Measurements from ENCODE around the gene VSIR.

Gene VSIR

GRCh38 chr10:71782221-71782916, 9.0 kb upstream of the VSIR start:
- TF ChIP-seq SIN3A (IDR thresholded peaks at IDR 0.05; ENCODE audit: borderline replicate concordance, insufficient read depth, low read length) (no peak), REST (IDR thresholded peaks at IDR 0.05; ENCODE audit: insufficient read depth in 1 of 2, low read depth in 2 of 2, low read length in 2 of 2) (no peak), FOXP2 (optimal IDR thresholded peaks at IDR 0.05; ENCODE audit: borderline replicate concordance, extremely low read depth, extremely low read length, insufficient read depth) (no peak), TAF1 (IDR thresholded peaks at IDR 0.05; ENCODE audit: borderline replicate concordance, insufficient read depth, low read length) (no peak), POLR2AphosphoS5 (IDR thresholded peaks at IDR 0.05; ENCODE audit: low read depth, low read length) (no peak)

GRCh38 chr10:71780719-71781118, 7.4 kb upstream of the VSIR start:
- TF ChIP-seq SIN3A (IDR thresholded peaks at IDR 0.05; ENCODE audit: borderline replicate concordance, insufficient read depth, low read length) = no peak
- no peak for TF ChIP-seq REST (IDR thresholded peaks at IDR 0.05; ENCODE audit: insufficient read depth in 1 of 2, low read depth in 2 of 2, low read length in 2 of 2)
- TF ChIP-seq TAF1 (IDR thresholded peaks at IDR 0.05; ENCODE audit: borderline replicate concordance, insufficient read depth, low read length) = no peak
- TF ChIP-seq FOXP2 (optimal IDR thresholded peaks at IDR 0.05; ENCODE audit: borderline replicate concordance, extremely low read depth, extremely low read length, insufficient read depth) = no peak
- no peak for TF ChIP-seq POLR2AphosphoS5 (IDR thresholded peaks at IDR 0.05; ENCODE audit: low read depth, low read length)

- TF ChIP-seq POLR2AphosphoS5 (IDR thresholded peaks at IDR 0.05; ENCODE audit: low read depth, low read length) = no peak
Observed at GRCh38 chr10:71780156-71780555, 6.8 kb upstream of the VSIR start.

- TF ChIP-seq FOXP2 (optimal IDR thresholded peaks at IDR 0.05; ENCODE audit: borderline replicate concordance, extremely low read depth, extremely low read length, insufficient read depth) = no peak
- no peak for TF ChIP-seq TAF1 (IDR thresholded peaks at IDR 0.05; ENCODE audit: borderline replicate concordance, insufficient read depth, low read length)
- no peak for TF ChIP-seq SIN3A (IDR thresholded peaks at IDR 0.05; ENCODE audit: borderline replicate concordance, insufficient read depth, low read length)
- no peak for TF ChIP-seq POLR2AphosphoS5 (IDR thresholded peaks at IDR 0.05; ENCODE audit: low read depth, low read length)
- TF ChIP-seq REST (IDR thresholded peaks at IDR 0.05; ENCODE audit: insufficient read depth in 1 of 2, low read depth in 2 of 2, low read length in 2 of 2) = no peak
Observed at GRCh38 chr10:71779641-71780040, 6.3 kb upstream of the VSIR start.

- TF ChIP-seq POLR2AphosphoS5 (IDR thresholded peaks at IDR 0.05; ENCODE audit: low read depth, low read length) = no peak
- no peak for TF ChIP-seq SIN3A (IDR thresholded peaks at IDR 0.05; ENCODE audit: borderline replicate concordance, insufficient read depth, low read length)
- TF ChIP-seq FOXP2 (optimal IDR thresholded peaks at IDR 0.05; ENCODE audit: borderline replicate concordance, extremely low read depth, extremely low read length, insufficient read depth) = no peak
- TF ChIP-seq TAF1 (IDR thresholded peaks at IDR 0.05; ENCODE audit: borderline replicate concordance, insufficient read depth, low read length) = no peak
- TF ChIP-seq REST (IDR thresholded peaks at IDR 0.05; ENCODE audit: insufficient read depth in 1 of 2, low read depth in 2 of 2, low read length in 2 of 2) = no peak
Observed at GRCh38 chr10:71778071-71778825, 4.9 kb upstream of the VSIR start.

Measured in PFSK-1 (cell line).